ENCODE results near the gene SUCLG1. TPM values are rescaled to one million over a fixed set of nuclear protein-coding genes. Genes with fewer than 3 reads are reported as not detected.

The SUCLG1 gene
- total RNA-seq, 1 experiment from 2014 or later, result 59.8 TPM

DNA sequence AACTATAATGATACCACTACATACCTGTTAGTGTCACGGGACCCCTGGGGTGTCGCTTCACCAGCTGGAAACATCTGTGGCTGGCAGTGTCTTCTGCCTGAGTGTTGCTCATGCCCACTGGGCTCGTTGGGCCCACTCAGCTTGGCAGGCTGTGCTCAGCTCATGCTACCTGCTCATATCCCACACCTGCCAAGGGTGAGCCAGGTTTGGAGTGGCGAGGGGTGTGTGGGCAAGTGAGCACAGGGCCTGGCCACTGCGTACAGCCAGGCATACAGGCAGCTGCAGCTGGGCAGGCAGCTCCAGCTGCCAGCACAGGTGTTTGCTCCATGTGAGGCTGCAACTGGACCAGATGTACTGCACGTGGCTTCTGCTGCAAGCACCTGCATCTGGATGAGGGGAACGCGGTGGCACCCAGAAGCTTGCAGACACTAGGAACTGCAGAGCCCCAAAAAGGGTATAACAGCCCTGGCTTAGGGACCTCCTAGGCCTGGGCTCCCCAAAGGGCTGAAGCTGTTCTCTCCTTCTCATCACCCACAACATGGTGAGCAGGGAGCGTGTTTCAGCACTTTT is 70.1 kb downstream of the SUCLG1 start:
- in situ Hi-C loops (cut with HindIII; ENCODE audit: low pct_unique_long_range_greater_than_20kb, low sequenced_read_pairs), result no loop called here
- no peak for TF ChIP-seq SIN3A (IDR thresholded peaks at IDR 0.05; ENCODE audit: borderline replicate concordance, insufficient read depth, low read depth, low read length)
- TF ChIP-seq TCF7L2 (IDR thresholded peaks at IDR 0.05; ENCODE audit: low read depth, low read length), result no peak
- CTCF ChIA-PET, result no interaction called here
- ATAC-seq (no peak), DNase-seq (ENCODE audit: low read depth, low spot score) (no peak)
- intact Hi-C loops (cut with micrococcal nuclease; ENCODE audit: unreplicated experiment), result no loop called here
- no peak overlapping the region for H3K27ac ChIP-seq (ENCODE audit: low read length)
- no peak overlapping the region for H3K4me3 ChIP-seq (ENCODE audit: low read depth in 2 of 2, low read length in 2 of 2)
- no peaks in the 10 kb centered on the region for H3K36me3 ChIP-seq (ENCODE audit: control insufficient read depth, insufficient read depth, low read length)
- BruUV-seq (replicated peaks), result no TSS peak
- POLR2A ChIA-PET, result no interaction called here
- H3K9me3 ChIP-seq (ENCODE audit: control insufficient read depth, insufficient read depth, low read depth, low read length), result no peaks in the 10 kb centered on the region
- H3K4me1 ChIP-seq (ENCODE audit: control insufficient read depth, insufficient read depth, low read length), result no peaks in the 10 kb centered on the region
- H3K27me3 ChIP-seq (ENCODE audit: control insufficient read depth, insufficient read depth, low read length), result no peaks in the 10 kb centered on the region

DNA sequence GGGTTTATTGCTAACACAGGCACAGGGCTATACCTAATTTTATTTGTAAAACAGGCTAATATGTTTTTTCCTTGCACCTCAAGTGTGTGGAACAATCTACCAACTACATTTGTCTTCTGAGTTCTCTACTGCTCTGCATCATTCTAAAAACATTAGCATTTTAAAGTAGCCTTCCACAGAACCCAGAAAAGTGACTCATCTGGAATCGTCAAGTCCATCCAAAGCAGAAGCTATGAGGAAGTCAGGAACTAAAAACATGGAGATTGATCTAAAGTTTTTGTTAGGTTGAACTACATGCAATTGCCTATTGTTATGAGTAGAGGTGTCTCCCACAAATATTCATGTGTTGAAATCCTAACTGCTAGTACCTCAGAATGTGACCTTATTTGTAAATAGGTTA is 70.9 kb downstream of the SUCLG1 start:
- TF ChIP-seq SIN3A (IDR thresholded peaks at IDR 0.05; ENCODE audit: borderline replicate concordance, insufficient read depth, low read depth, low read length) (no peak), POLR2AphosphoS5 (IDR thresholded peaks at IDR 0.05; ENCODE audit: low read depth, low read length) (no peak), TCF7L2 (IDR thresholded peaks at IDR 0.05; ENCODE audit: low read depth, low read length) (no peak)
- TF ChIP-seq, protein P1, sequence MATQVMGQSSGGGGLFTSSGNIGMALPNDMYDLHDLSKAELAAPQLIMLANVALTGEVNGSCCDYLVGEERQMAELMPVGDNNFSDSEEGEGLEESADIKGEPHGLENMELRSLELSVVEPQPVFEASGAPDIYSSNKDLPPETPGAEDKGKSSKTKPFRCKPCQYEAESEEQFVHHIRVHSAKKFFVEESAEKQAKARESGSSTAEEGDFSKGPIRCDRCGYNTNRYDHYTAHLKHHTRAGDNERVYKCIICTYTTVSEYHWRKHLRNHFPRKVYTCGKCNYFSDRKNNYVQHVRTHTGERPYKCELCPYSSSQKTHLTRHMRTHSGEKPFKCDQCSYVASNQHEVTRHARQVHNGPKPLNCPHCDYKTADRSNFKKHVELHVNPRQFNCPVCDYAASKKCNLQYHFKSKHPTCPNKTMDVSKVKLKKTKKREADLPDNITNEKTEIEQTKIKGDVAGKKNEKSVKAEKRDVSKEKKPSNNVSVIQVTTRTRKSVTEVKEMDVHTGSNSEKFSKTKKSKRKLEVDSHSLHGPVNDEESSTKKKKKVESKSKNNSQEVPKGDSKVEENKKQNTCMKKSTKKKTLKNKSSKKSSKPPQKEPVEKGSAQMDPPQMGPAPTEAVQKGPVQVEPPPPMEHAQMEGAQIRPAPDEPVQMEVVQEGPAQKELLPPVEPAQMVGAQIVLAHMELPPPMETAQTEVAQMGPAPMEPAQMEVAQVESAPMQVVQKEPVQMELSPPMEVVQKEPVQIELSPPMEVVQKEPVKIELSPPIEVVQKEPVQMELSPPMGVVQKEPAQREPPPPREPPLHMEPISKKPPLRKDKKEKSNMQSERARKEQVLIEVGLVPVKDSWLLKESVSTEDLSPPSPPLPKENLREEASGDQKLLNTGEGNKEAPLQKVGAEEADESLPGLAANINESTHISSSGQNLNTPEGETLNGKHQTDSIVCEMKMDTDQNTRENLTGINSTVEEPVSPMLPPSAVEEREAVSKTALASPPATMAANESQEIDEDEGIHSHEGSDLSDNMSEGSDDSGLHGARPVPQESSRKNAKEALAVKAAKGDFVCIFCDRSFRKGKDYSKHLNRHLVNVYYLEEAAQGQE (IDR thresholded peaks at IDR 0.05; ENCODE audit: insufficient read depth in 1 of 2, low read depth in 2 of 2, low read length in 1 of 2), result no peak
- TF ChIP-seq, protein P2, sequence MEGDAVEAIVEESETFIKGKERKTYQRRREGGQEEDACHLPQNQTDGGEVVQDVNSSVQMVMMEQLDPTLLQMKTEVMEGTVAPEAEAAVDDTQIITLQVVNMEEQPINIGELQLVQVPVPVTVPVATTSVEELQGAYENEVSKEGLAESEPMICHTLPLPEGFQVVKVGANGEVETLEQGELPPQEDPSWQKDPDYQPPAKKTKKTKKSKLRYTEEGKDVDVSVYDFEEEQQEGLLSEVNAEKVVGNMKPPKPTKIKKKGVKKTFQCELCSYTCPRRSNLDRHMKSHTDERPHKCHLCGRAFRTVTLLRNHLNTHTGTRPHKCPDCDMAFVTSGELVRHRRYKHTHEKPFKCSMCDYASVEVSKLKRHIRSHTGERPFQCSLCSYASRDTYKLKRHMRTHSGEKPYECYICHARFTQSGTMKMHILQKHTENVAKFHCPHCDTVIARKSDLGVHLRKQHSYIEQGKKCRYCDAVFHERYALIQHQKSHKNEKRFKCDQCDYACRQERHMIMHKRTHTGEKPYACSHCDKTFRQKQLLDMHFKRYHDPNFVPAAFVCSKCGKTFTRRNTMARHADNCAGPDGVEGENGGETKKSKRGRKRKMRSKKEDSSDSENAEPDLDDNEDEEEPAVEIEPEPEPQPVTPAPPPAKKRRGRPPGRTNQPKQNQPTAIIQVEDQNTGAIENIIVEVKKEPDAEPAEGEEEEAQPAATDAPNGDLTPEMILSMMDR (IDR thresholded peaks at IDR 0.05), result no peak
- in situ Hi-C loops (cut with HindIII; ENCODE audit: low pct_unique_long_range_greater_than_20kb, low sequenced_read_pairs), result no loop called here
- Histone ChIP-seq H3K4me1 (ENCODE audit: control insufficient read depth, insufficient read depth, low read length) (no peaks in the 10 kb centered on the region), H3K36me3 (ENCODE audit: control insufficient read depth, insufficient read depth, low read length) (no peaks in the 10 kb centered on the region), H3K27ac (ENCODE audit: low read length) (no peak overlapping the region), H3K27me3 (ENCODE audit: control insufficient read depth, insufficient read depth, low read length) (no peaks in the 10 kb centered on the region), H3K4me3 (ENCODE audit: low read depth in 2 of 2, low read length in 2 of 2) (no peak overlapping the region), H3K9me3 (ENCODE audit: control insufficient read depth, insufficient read depth, low read depth, low read length) (no peaks in the 10 kb centered on the region)
- POLR2A ChIA-PET, result no interaction called here
- intact Hi-C loops (cut with micrococcal nuclease; ENCODE audit: unreplicated experiment), result no loop called here
- no TSS peak for BruUV-seq (replicated peaks)
- ATAC-seq (no peak), DNase-seq (ENCODE audit: low read depth, low spot score) (no peak)
- CTCF ChIA-PET, result no interaction called here

DNA sequence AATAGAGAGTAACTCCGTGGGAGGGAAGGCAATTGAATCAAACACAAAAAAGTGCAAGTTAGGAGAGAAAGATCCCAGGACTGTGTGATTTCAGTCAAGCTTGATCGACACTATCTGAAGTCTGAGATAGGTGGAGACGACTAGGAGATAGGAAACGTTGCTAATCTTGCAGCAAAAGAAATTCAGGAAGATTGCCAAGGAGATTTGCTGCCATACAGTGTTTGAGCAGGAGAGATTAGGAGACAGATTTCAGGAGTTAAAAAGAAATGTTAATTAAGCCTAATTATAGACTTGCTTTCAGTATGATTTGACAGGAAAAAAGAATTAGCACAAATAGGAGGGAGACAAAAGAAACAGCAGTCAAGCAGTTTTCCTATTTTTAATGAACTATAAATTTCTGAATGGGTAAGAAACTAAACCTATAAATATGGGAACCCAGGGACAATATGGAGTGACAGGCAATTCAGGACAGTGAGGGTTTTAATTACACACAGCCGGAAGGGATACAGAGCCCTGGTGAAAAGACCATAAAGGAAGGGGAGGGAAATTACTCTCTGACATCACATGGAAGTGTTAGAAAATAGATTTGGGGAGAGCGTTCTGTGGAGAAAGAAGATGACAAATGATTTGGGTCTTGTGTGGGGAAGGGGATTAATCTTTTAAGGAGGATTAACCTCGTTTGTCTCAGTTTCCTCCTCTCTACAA is 72.6 kb downstream of the SUCLG1 start:
- intact Hi-C loops (cut with micrococcal nuclease; ENCODE audit: unreplicated experiment) (no loop called here), in situ Hi-C loops (cut with HindIII; ENCODE audit: low pct_unique_long_range_greater_than_20kb, low sequenced_read_pairs) (no loop called here)
- TF ChIP-seq POLR2AphosphoS5 (IDR thresholded peaks at IDR 0.05; ENCODE audit: low read depth, low read length) (no peak), TCF7L2 (IDR thresholded peaks at IDR 0.05; ENCODE audit: low read depth, low read length) (no peak), SIN3A (IDR thresholded peaks at IDR 0.05; ENCODE audit: borderline replicate concordance, insufficient read depth, low read depth, low read length) (no peak)
- TF ChIP-seq, protein P1 (IDR thresholded peaks at IDR 0.05; ENCODE audit: insufficient read depth in 1 of 2, low read depth in 2 of 2, low read length in 1 of 2), result no peak
- TF ChIP-seq, protein P2 (IDR thresholded peaks at IDR 0.05), result no peak
- no peaks in the 10 kb centered on the region for H3K36me3 ChIP-seq (ENCODE audit: control insufficient read depth, insufficient read depth, low read length)
- ChIA-PET CTCF (no interaction called here), POLR2A (no interaction called here)
- no peak overlapping the region for H3K27ac ChIP-seq (ENCODE audit: low read length)
- no peak for DNase-seq (ENCODE audit: low read depth, low spot score)
- no peaks in the 10 kb centered on the region for H3K9me3 ChIP-seq (ENCODE audit: control insufficient read depth, insufficient read depth, low read depth, low read length)
- no TSS peak for BruUV-seq (replicated peaks)
- no peak for ATAC-seq
- H3K4me1 ChIP-seq (ENCODE audit: control insufficient read depth, insufficient read depth, low read length), result no peaks in the 10 kb centered on the region
- H3K27me3 ChIP-seq (ENCODE audit: control insufficient read depth, insufficient read depth, low read length), result no peaks in the 10 kb centered on the region
- H3K4me3 ChIP-seq (ENCODE audit: low read depth in 2 of 2, low read length in 2 of 2), result no peak overlapping the region
